SK-N-MC (cell line): ENCODE results near the gene CHMP4B.

ENCODE experiments used
- EZH2 ChIP-seq: fragments of 200-600 bp; sonication (generic); IDR thresholded peaks from one replicate; pipeline ENCODE4 v1.6.1; 2017; ENCODE audit warnings: antibody characterized with exemption
- POLR2AphosphoS5 ChIP-seq: IDR thresholded peaks from 2 replicates; pipeline ENCODE4 v1.6.1; 2012; ENCODE audit warnings: mild to moderate bottlenecking, low read depth, low read length, borderline replicate concordance

DNA sequence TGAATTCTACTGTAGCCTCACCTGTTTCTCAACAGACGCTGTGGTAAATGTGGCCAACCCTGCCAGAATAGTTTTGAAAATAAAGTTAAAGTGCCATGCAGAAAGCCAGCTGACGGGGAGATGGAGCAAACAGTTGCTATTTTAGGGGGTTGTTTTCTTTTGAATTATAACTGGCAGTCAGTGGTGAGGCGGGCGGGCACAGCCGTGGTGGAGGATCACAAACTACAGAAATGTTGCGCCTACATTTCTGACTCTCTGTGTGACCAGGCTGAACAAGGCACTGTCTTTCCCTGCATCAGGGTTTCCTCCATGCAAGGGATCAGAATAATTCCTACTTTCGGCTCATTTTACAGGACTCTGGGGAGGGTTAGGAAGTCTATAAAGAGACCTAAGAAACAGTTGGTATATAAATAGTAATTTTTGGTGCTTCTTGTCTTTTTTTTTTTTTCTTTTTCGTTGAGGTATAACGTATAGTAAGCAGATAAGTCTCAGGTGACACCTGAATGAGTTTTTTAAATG lies 17.2 kb downstream of the CHMP4B start:
- TF ChIP-seq EZH2 (no peak), POLR2AphosphoS5 (no peak)
